ENCODE measurements around the gene SERINC3.
"Not testable (repeated sequence)": the region's sequence is repeated elsewhere in the genome, so short reads cannot be mapped to it uniquely, and the experiment has no call there.

Gene SERINC3

DNA sequence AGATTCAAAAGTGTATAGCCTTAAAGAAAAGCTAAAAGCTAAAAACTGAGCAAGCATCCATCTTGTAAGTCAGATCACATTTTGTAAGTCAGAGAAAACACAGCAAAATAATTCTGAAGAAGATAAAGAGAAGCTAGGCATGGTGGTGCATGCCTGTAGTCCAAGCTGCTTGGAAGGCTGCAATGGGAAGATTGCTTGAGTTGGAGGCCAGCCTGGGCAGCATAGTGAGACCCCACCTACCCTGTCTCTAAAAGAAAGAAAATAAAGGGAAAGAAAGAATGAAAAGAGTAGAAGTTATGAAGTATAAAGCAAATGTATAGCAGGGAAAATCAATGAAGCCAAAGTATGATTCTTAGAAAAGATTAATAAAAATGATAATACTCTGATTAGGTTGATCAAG, 40.0 kb upstream of the SERINC3 start:
- no peak for DNase-seq (ENCODE audit: low read depth, low spot score)
- ChIA-PET CTCF (interaction anchor here (0.9 kb wide), 1 partner anchor 26 kb away, joined by 3 read pairs; no protein-coding TSS in a partner anchor), POLR2A (no interaction called here)
- TF ChIP-seq, protein P1, sequence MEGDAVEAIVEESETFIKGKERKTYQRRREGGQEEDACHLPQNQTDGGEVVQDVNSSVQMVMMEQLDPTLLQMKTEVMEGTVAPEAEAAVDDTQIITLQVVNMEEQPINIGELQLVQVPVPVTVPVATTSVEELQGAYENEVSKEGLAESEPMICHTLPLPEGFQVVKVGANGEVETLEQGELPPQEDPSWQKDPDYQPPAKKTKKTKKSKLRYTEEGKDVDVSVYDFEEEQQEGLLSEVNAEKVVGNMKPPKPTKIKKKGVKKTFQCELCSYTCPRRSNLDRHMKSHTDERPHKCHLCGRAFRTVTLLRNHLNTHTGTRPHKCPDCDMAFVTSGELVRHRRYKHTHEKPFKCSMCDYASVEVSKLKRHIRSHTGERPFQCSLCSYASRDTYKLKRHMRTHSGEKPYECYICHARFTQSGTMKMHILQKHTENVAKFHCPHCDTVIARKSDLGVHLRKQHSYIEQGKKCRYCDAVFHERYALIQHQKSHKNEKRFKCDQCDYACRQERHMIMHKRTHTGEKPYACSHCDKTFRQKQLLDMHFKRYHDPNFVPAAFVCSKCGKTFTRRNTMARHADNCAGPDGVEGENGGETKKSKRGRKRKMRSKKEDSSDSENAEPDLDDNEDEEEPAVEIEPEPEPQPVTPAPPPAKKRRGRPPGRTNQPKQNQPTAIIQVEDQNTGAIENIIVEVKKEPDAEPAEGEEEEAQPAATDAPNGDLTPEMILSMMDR (IDR thresholded peaks at IDR 0.05; ENCODE audit: insufficient read depth, low read length, missing control alignments) = no peak
- no peak overlapping the region for H3K4me3 ChIP-seq (ENCODE audit: low read depth, low read length)

DNA sequence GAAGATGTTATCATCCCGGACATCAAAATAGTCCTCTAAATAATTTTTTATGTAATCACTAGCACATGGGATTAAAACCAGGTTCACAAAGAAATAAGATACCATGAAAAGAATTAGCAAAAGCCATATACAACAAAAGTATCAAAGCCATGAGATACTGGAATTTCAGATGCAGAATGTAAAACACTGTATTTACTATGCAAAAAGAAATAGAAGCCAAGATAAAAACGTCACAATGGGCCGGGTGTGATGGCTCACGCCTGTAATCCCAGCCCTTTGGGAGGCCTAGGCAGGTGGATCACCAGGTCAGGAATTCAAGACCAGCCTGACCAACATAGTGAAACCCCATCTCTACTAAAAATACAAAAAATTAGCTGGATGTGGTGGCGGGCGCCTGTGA, 38.9 kb upstream of the SERINC3 start:
- POLR2A ChIA-PET; DNase-seq (ENCODE audit: low read depth, low spot score); H3K4me3 ChIP-seq (ENCODE audit: low read depth, low read length): not testable (repeated sequence)
- CTCF ChIA-PET = interaction anchor here (1.2 to 1.4 kb wide), 2 partner anchors 12 to 42 kb away, joined by 3 to 7 read pairs; no protein-coding TSS in a partner anchor

DNA sequence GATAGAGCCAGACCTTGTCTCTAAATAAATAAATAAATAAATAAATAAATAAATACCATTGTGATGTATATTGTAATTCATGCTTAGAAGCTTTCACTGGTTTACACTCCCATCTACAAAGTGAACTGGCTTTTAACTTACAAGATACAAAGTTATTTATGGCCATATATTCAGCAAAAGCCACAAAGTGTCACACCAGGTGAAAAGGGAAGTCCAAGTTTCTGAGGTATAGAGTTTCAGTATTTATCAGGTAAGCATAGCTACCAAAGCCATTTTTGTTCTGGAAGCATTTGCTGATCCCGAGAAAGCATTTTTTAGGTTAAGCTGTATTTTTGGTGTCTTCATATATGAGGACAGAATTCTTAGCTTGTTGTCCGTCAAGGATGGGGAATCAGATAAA, 38.4 kb upstream of the SERINC3 start:
- ChIA-PET CTCF (interaction anchor here (1.2 to 1.4 kb wide), 2 partner anchors 13 to 43 kb away, joined by 3 to 7 read pairs; no protein-coding TSS in a partner anchor), POLR2A (no interaction called here)
- DNase-seq (ENCODE audit: low read depth, low spot score) = no peak
- no peak overlapping the region for H3K4me3 ChIP-seq (ENCODE audit: low read depth, low read length)
- TF ChIP-seq, protein P1 (IDR thresholded peaks at IDR 0.05; ENCODE audit: insufficient read depth, low read length, missing control alignments) = no peak

DNA sequence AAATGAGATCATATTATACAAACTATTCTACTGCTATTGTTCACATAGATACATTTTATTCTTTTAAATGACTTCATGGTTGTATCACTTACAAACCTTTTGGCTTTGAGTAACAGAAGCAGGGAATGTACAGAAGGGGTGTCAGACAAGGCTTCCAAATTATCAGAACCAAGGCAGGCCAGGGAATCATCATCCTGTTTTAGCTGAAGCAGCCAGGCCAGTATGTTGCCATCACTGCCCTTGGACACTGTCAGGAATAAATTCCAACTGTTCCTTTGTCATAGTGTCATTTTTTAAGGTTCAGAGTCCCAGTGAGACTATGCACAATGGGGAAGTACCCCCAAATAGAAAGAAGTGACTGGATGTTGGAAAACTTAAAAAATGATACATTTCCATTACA, 37.4 kb upstream of the SERINC3 start:
- ChIA-PET CTCF (interaction anchor here (1.2 to 1.4 kb wide), 2 partner anchors 17 to 44 kb away, joined by 3 read pairs; no protein-coding TSS in a partner anchor), POLR2A (no interaction called here)
- no peak for DNase-seq (ENCODE audit: low read depth, low spot score)
- H3K4me3 ChIP-seq (ENCODE audit: low read depth, low read length) = no peak overlapping the region
- TF ChIP-seq, protein P1 (IDR thresholded peaks at IDR 0.05; ENCODE audit: insufficient read depth, low read length, missing control alignments) = no peak

DNA sequence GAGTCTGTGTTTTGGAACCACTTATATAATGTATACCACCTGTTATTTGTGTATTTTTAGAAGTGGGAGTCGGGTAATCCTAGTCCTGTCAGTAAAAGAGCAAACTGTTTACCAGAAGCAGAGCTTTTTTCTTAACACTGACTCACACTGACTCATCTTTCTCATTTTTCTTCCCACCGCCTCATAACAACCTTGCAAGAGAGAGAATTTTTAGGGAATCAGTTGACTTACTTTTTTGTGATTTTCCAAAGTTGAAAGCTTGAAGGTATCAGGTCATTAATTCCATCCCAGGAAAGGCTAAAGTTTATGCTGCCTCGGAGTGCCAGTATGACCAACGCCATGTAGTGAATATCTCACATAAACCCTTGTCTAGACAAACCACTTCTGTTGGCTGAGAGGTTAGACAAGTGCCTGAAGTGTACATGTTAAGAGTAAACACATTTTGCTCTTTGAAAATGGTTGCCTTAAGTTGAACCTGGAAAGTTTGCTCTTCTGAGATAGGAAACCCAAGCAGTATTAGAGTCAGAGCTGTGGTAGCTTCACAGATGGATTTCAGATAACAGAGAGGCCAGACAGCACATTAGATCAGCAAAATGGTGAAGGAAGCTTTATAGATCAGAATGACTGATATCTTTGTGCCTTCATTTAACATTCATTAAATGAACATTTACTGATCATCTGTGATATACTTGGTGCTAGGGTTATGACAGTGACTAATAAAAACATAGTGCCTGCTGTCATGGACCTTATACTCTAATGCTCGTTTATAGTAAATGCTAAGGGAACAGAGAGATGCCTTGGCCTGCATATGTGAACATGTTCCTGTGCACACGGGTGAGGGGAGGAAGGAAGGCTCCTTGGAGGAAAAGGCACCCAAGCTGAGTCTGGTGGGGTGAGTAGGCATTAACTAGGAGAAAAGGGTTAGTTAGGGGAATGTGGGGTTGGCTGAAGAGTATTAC, 31.4 kb upstream of the SERINC3 start:
- no peak for DNase-seq (ENCODE audit: low read depth, low spot score)
- POLR2A ChIA-PET = interaction anchor here (2.3 kb wide), 1 partner anchor 20 kb away, joined by 10 read pairs; no protein-coding TSS in a partner anchor
- CTCF ChIA-PET = interaction anchor here (1.4 kb wide), 1 partner anchor 22 kb away, joined by 3 read pairs; no protein-coding TSS in a partner anchor
- H3K4me3 ChIP-seq (ENCODE audit: low read depth, low read length) = no peak overlapping the region
- TF ChIP-seq, protein P1 (IDR thresholded peaks at IDR 0.05; ENCODE audit: insufficient read depth, low read length, missing control alignments) = no peak

DNA sequence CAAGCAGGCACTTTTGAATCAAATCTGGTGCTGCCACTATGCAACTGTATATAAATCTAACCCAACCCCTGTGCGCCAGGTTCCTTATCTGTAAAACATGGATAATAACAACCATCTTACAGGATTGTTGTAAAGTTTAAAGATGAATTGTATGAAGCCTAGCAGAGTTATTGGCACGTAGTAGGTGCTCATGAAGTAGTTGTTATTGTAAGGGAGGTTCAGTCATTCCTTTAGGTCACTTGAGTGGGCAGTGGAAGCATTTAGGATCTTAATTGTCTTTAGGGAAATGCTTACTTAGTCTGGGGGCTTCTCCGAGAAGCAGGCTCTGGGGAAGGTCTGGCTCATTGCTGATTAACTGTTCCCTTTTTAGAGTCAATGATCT, 30.7 kb upstream of the SERINC3 start:
- ChIA-PET POLR2A (interaction anchor here (2.3 kb wide), 1 partner anchor 20 kb away, joined by 10 read pairs; no protein-coding TSS in a partner anchor), CTCF (interaction anchor here (1.0 kb wide), 1 partner anchor 46 kb away, joined by 4 read pairs; no protein-coding TSS in a partner anchor)
- no peak for DNase-seq (ENCODE audit: low read depth, low spot score)
- TF ChIP-seq, protein P1 (IDR thresholded peaks at IDR 0.05; ENCODE audit: insufficient read depth, low read length, missing control alignments) = no peak
- no peak overlapping the region for H3K4me3 ChIP-seq (ENCODE audit: low read depth, low read length)
